ENCODE results near the gene LINC01488. TPM values are rescaled to one million over a fixed set of nuclear protein-coding genes. Genes with fewer than 3 reads are reported as not detected.

LINC01488 gene
- total RNA-seq, 4 donors from 2014 or later: not detected

GRCh38 chr11:69524991-69525411 lies 43.5 kb downstream of the LINC01488 start:
- no peak overlapping the region for H3K4me3 ChIP-seq
- TF ChIP-seq CTCF (IDR thresholded peaks at IDR 0.05): no peak
- no peak for TF ChIP-seq POLR2A (IDR thresholded peaks at IDR 0.05)
- DNase-seq: peak in 1 of 3 donors; percentile 36
- no peaks in the 10 kb centered on the region for H3K27me3 ChIP-seq
- no peaks in the 10 kb centered on the region for H3K36me3 ChIP-seq
- no peak overlapping the region for H3K27ac ChIP-seq
- no peaks in the 10 kb centered on the region for H3K9me3 ChIP-seq
- no peaks in the 10 kb centered on the region for H3K4me1 ChIP-seq

- no peak overlapping the region for H3K4me3 ChIP-seq
- H3K4me1 ChIP-seq: no peaks in the 10 kb centered on the region
- no peak overlapping the region for H3K27ac ChIP-seq
- TF ChIP-seq CTCF (IDR thresholded peaks at IDR 0.05): no peak
- TF ChIP-seq POLR2A (IDR thresholded peaks at IDR 0.05): no peak
- H3K9me3 ChIP-seq: no peaks in the 10 kb centered on the region
- H3K27me3 ChIP-seq: no peaks in the 10 kb centered on the region
- DNase-seq: peak in 1 of 3 donors; percentile 34
- no peaks in the 10 kb centered on the region for H3K36me3 ChIP-seq
These were observed 44.3 kb downstream of the LINC01488 start for GRCh38 chr11:69525516-69526452.

- Histone ChIP-seq H3K9me3 (no peaks in the 10 kb centered on the region), H3K4me3 (no peak overlapping the region), H3K27me3 (no peaks in the 10 kb centered on the region), H3K27ac (no peak overlapping the region), H3K36me3 (no peaks in the 10 kb centered on the region), H3K4me1 (no peaks in the 10 kb centered on the region)
- peak in 1 of 3 donors; percentile 13 for DNase-seq
- no peak for TF ChIP-seq CTCF (IDR thresholded peaks at IDR 0.05)
- TF ChIP-seq POLR2A (IDR thresholded peaks at IDR 0.05): no peak
These were observed 45.0 kb downstream of the LINC01488 start for GRCh38 chr11:69526453-69526810.

- Histone ChIP-seq H3K4me1 (no peaks in the 10 kb centered on the region), H3K27ac (no peak overlapping the region), H3K9me3 (no peaks in the 10 kb centered on the region), H3K4me3 (no peak overlapping the region), H3K27me3 (no peaks in the 10 kb centered on the region), H3K36me3 (no peaks in the 10 kb centered on the region)
- no peak for TF ChIP-seq CTCF (IDR thresholded peaks at IDR 0.05)
- TF ChIP-seq POLR2A (IDR thresholded peaks at IDR 0.05): no peak
- DNase-seq: peak in 1 of 3 donors; percentile 34
These were observed 47.5 kb downstream of the LINC01488 start for GRCh38 chr11:69529001-69529400.

GRCh38 chr11:69530278-69531070 lies 49.0 kb downstream of the LINC01488 start:
- no peaks in the 10 kb centered on the region for H3K36me3 ChIP-seq
- DNase-seq: peak; percentile 37 to 63 (median 47)
- H3K9me3 ChIP-seq: no peaks in the 10 kb centered on the region
- H3K27ac ChIP-seq: no peak overlapping the region
- H3K4me3 ChIP-seq: peak overlapping the region in 1 of 4 donors; percentile 24
- H3K4me1 ChIP-seq: no peaks in the 10 kb centered on the region
- no peak for TF ChIP-seq CTCF (IDR thresholded peaks at IDR 0.05)
- no peak for TF ChIP-seq POLR2A (IDR thresholded peaks at IDR 0.05)
- no peaks in the 10 kb centered on the region for H3K27me3 ChIP-seq

Measured in Peyer's patch (tissue), 4 donors.